A172 (cell line): ENCODE data around the gene HLA-G. TPM values are rescaled to one million over a fixed set of nuclear protein-coding genes. Genes with fewer than 3 reads are reported as not detected.
"Not testable (repeated sequence)": the region's sequence is repeated elsewhere in the genome, so short reads cannot be mapped to it uniquely, and the experiment has no call there.

ENCODE experiments used
- DNase-seq: peaks from one replicate; pipeline ENCODE4 v3.0.0-alpha.2; 2015; ENCODE audit warnings: low spot score
- total RNA-seq: library from RNA; depleted of rRNA; stranded (reverse); fragments of >200 nt; shearing (Covaris generic); gene quantifications from 2 replicates; pipeline ENCODE4 v1.2.3, GENCODE V29; 2014; rRNA removed

The HLA-G gene
- total RNA-seq, 1 experiment from 2014 or later, result not detected

GRCh38 chr6:29870104-29870503 lies 42.5 kb downstream of the HLA-G start:
- no peak for DNase-seq

- DNase-seq, result no peak
Observed at GRCh38 chr6:29872791-29873190, 45.2 kb downstream of the HLA-G start.

- no peak for DNase-seq
Observed at GRCh38 chr6:29875257-29875656, 47.6 kb downstream of the HLA-G start.

DNA sequence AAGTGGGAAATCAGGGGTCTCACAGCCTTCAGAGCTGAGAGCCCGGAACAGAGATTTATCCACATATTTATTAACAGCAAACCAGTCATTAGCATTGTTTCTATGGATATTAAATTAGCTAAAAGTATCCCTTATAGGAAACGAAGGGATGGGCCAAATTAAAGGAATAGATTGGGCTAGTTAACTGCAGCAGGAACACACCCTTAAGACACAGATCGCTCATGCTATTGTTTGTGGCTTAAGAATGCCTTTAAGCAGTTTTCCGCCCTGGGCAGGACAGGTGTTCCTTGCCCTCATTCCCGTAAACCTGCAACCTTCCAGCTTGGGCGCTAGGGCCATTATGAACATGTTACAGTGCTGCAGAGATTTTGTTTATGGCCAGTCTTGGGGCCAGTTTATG lies 48.1 kb downstream of the HLA-G start:
- DNase-seq, result not testable (repeated sequence)

Other genes starting within 250 kb of the HLA-G start
- gene OR2H2, start 242.7 kb upstream of the HLA-G start, total RNA-seq, result not detected in 2 replicates
- 1.3 and 4.4 TPM in 2 replicates for gene GABBR1, start 194.6 kb upstream of the HLA-G start, total RNA-seq
- not detected in 2 replicates for gene MOG, start 170.7 kb upstream of the HLA-G start, total RNA-seq
- gene ZFP57, start 146.7 kb upstream of the HLA-G start, total RNA-seq, result not detected in 2 replicates
- 8.2 and 13.3 TPM in 2 replicates for gene HLA-F, start 104.4 kb upstream of the HLA-G start, total RNA-seq
- gene HLA-A, start 114.7 kb downstream of the HLA-G start, total RNA-seq, result 244 and 284 TPM in 2 replicates
- gene POLR1H, start 233.4 kb downstream of the HLA-G start, total RNA-seq, result 16.7 and 19.4 TPM in 2 replicates
- 33.8 and 38.3 TPM in 2 replicates for gene PPP1R11, start 239.4 kb downstream of the HLA-G start, total RNA-seq
- not detected in 2 replicates for gene RNF39, start 247.9 kb downstream of the HLA-G start, total RNA-seq